NCI-H1417 (cell line): ENCODE measurements around the gene CAMK2D.
A peak's percentile ranks its signal among the peaks of the same experiment; 100 is the strongest.

Source experiments
- DNase-seq, 3 experiments: peaks; one replicate each; lab custom pipeline; 2025; lab: John Stamatoyannopoulos, UW

The CAMK2D gene

GRCh38 chr4:113604955-113605354 lies 156.6 kb downstream of the CAMK2D start:
- DNase-seq = no peak

- no peak for DNase-seq
Observed at GRCh38 chr4:113603911-113604310, 157.6 kb downstream of the CAMK2D start.

GRCh38 chr4:113602646-113603228 lies 158.8 kb downstream of the CAMK2D start:
- DNase-seq = no peak

GRCh38 chr4:113601636-113602035 lies 159.9 kb downstream of the CAMK2D start:
- DNase-seq = no peak

- DNase-seq = no peak
Observed at GRCh38 chr4:113596396-113596795, 165.1 kb downstream of the CAMK2D start.

GRCh38 chr4:113594231-113594556 lies 167.3 kb downstream of the CAMK2D start:
- DNase-seq = no peak

- DNase-seq = no peak
Observed at GRCh38 chr4:113593400-113594230, 167.9 kb downstream of the CAMK2D start.

GRCh38 chr4:113591982-113592381 lies 169.6 kb downstream of the CAMK2D start:
- no peak for DNase-seq

- DNase-seq = no peak
Observed at GRCh38 chr4:113588895-113589668, 172.5 kb downstream of the CAMK2D start.

GRCh38 chr4:113587640-113588275 lies 173.8 kb downstream of the CAMK2D start:
- DNase-seq = peak in 1 of 3 experiments; percentile 18

- DNase-seq = no peak
Observed at GRCh38 chr4:113587156-113587555, 174.4 kb downstream of the CAMK2D start.

GRCh38 chr4:113586072-113586471 lies 175.5 kb downstream of the CAMK2D start:
- no peak for DNase-seq

GRCh38 chr4:113584407-113585150 lies 177.0 kb downstream of the CAMK2D start:
- no peak for DNase-seq

GRCh38 chr4:113582737-113583136 lies 178.8 kb downstream of the CAMK2D start:
- peak in 1 of 3 experiments; percentile 1 for DNase-seq

- DNase-seq = no peak
Observed at GRCh38 chr4:113579360-113579759, 182.2 kb downstream of the CAMK2D start.

GRCh38 chr4:113576947-113577678 lies 184.4 kb downstream of the CAMK2D start:
- no peak for DNase-seq

GRCh38 chr4:113575401-113575800 lies 186.1 kb downstream of the CAMK2D start:
- no peak for DNase-seq

- peak in 1 of 3 experiments; percentile 5 for DNase-seq
Observed at GRCh38 chr4:113574636-113575103, 186.9 kb downstream of the CAMK2D start.

GRCh38 chr4:113572620-113573019 lies 188.9 kb downstream of the CAMK2D start:
- DNase-seq = no peak

GRCh38 chr4:113566015-113566795 lies 195.3 kb downstream of the CAMK2D start:
- DNase-seq = no peak
